Measurements from ENCODE around the gene FAF1.

FAF1 gene

DNA sequence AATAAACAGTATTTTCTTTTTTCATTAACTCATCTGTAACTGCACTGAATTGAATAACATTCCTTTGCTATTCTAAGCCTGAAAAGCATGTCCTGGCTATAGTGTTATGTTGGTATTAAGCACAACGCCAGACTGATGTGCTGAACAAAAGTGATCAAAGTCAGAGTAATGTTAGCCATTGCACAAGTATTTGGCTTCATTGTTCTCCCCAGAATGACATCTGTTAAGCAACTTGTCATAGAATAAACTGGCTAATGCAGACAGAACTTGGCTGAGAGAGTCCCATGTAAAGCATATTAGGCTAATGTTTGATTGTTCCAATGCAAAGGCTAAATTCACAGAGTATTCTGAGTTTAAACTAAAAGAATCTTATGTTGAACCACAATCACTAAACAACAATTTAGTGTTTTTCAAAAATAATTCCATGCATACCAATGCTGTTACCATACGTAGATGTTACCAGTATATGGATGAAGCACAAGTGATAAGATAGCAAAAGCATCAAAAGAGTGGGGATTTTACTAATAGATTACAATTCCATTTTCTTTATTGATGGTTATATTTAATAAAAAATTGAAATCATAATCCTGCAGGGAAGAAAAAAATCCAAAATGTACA, 301.5 kb downstream of the FAF1 start:
- TF ChIP-seq, protein P1, sequence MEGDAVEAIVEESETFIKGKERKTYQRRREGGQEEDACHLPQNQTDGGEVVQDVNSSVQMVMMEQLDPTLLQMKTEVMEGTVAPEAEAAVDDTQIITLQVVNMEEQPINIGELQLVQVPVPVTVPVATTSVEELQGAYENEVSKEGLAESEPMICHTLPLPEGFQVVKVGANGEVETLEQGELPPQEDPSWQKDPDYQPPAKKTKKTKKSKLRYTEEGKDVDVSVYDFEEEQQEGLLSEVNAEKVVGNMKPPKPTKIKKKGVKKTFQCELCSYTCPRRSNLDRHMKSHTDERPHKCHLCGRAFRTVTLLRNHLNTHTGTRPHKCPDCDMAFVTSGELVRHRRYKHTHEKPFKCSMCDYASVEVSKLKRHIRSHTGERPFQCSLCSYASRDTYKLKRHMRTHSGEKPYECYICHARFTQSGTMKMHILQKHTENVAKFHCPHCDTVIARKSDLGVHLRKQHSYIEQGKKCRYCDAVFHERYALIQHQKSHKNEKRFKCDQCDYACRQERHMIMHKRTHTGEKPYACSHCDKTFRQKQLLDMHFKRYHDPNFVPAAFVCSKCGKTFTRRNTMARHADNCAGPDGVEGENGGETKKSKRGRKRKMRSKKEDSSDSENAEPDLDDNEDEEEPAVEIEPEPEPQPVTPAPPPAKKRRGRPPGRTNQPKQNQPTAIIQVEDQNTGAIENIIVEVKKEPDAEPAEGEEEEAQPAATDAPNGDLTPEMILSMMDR (conservative IDR thresholded peaks at IDR 0.05; ENCODE audit: low read depth), result no peak
- ChIA-PET POLR2A (ENCODE audit: low non-redundant PET) (no interaction called here), CTCF (no interaction called here)
- DNase-seq (ENCODE audit: low spot score), result no peak
- no peak overlapping the region for H3K27ac ChIP-seq

DNA sequence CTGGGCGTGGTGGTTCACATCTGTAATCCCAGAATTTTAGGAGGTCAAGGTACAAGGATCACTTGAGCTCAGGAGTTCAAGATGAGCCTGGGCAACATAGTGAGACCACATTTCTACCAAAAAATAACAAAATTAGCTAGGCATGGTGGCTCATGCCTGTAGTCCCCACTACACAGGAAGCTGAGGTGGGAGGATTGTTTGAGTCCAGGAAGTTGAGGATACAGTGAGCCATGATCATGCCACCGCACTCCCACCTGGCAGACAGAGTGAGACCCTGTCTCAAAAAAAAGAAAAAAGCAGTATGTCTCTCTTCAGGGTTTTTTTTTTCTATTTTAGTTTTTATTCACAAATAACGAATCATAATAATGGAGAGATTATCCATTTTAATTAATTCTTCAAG, 303.1 kb downstream of the FAF1 start:
- CTCF ChIA-PET, result interaction anchor here (0.7 kb wide), 1 partner anchor 51 kb away, joined by 4 read pairs; no protein-coding TSS in a partner anchor
- TF ChIP-seq, protein P1 (conservative IDR thresholded peaks at IDR 0.05; ENCODE audit: low read depth), result no peak
- POLR2A ChIA-PET (ENCODE audit: low non-redundant PET), result no interaction called here
- H3K27ac ChIP-seq, result no peak overlapping the region
- DNase-seq (ENCODE audit: low spot score), result no peak

DNA sequence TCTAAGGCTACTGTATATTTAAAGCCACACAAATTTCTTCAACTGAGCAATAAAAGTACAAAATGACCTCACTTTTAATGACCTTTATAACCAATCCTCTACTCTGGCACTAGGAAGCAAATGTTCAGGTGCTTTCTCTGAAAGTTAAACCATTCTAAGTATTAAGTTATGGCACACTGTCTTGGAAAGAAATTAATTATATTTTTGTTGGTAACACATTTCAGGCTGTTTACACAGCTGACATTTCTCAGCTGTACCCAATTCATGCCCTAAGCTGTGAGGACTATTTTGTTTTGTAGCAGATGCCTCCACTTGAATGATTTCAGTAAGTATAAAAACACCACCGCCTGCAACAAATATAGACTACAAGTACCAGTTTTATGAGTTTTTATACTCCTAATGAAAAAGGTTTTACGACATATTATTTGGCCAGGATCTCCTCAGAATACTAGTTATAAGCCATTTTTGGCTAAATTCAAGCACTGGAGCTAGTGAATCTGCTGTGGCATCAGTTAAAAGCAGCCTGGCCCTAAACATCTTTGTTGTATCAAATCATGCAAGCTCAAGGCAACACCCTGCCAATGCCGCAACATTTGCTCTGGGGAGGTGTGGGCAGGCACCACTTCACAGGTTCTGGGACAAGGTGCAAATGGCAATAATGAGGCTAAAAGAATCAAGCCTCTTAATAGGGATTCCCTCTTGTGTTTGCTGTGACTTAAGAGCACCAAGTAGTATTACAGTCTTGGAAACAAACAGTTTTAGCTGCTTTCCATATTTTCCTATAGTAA, 308.4 kb downstream of the FAF1 start:
- H3K27ac ChIP-seq, result no peak overlapping the region
- ChIA-PET POLR2A (ENCODE audit: low non-redundant PET) (no interaction called here), CTCF (interaction anchor here (0.6 to 0.8 kb wide), 3 partner anchors 16 to 35 kb away, joined by 3 to 5 read pairs (median 4); no protein-coding TSS in a partner anchor)
- no peak for DNase-seq (ENCODE audit: low spot score)
- TF ChIP-seq, protein P1 (conservative IDR thresholded peaks at IDR 0.05; ENCODE audit: low read depth), result no peak

DNA sequence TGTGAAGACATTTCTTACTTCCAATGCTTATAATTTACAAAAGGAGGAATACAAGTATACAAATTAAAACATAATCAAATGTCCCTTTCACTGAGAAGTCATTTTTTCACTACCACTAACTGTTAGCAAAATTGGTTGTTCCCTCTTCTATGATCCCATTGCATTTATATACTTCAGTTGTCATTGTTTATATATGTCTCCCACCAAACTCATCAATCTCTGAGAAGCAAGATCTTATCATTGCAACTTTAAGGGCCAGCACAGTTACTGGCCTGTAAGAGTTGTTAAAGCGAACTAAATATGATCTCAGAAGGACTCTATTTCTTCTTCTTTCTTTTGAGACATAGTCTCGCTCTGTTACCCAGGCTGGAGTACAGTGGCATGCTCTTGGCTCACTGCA, 313.5 kb downstream of the FAF1 start:
- ChIA-PET POLR2A (ENCODE audit: low non-redundant PET) (no interaction called here), CTCF (no interaction called here)
- no peak for DNase-seq (ENCODE audit: low spot score)
- H3K27ac ChIP-seq, result no peak overlapping the region
- TF ChIP-seq, protein P1 (conservative IDR thresholded peaks at IDR 0.05; ENCODE audit: low read depth), result no peak

DNA sequence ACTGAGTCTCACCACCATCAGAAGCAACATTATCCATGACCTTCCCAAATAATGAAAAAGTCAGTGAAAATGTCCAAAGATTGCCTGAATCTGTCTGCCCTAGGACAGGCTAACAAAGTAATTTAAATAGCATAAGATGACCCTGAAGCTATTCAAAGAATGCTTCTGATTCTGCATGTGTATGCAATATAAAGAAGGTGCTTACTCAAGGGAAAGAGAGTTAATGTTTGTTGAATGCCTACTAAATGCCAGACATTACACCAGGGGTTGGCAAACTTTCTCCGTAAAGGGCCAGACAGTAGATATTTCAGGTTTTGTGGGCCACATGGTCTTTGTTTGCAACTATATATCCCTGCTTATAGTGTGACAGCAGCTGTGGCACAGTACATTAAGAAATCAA, 314.9 kb downstream of the FAF1 start:
- no peak for DNase-seq (ENCODE audit: low spot score)
- TF ChIP-seq, protein P1 (conservative IDR thresholded peaks at IDR 0.05; ENCODE audit: low read depth), result no peak
- H3K27ac ChIP-seq, result no peak overlapping the region
- ChIA-PET POLR2A (ENCODE audit: low non-redundant PET) (no interaction called here), CTCF (no interaction called here)

DNA sequence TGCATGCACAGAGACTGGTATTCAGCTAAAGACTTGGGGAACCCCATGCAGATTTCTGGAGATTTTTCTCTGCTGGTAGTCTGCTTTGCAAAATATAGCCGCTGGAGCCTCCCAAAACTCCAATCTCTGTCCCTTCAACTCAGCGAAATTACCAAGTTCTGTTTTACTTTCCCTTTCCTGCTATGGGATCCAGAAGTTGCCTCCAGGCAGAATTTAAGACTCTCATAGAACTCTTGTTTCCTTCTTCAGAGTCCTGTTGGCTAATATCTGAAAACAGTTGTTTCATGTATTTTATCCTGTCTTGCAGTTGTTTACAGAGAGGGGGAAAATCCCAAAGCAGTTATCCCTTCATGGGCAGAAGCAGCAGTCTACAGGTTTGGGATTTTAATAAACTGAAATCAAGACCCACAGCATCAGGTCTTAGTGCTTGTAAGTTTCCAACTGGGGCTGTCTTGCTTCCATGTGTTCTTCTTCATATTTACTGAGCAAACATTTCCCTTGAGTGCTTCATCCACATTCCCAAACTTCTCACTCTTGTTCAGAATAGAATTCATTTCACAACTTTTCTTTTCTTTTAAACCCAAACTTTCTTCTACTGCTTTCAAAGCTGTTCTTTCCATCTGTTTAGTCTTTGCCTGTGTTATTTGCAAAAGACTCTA, 315.5 kb downstream of the FAF1 start:
- no peak overlapping the region for H3K27ac ChIP-seq
- ChIA-PET POLR2A (ENCODE audit: low non-redundant PET) (no interaction called here), CTCF (no interaction called here)
- no peak for DNase-seq (ENCODE audit: low spot score)
- TF ChIP-seq, protein P1 (conservative IDR thresholded peaks at IDR 0.05; ENCODE audit: low read depth), result no peak

All from RWPE1 (cell line).